Subcutaneous adipose tissue (tissue), 4 donors: ENCODE data around the gene CHD9. TPM values are rescaled to one million over a fixed set of nuclear protein-coding genes. Genes with fewer than 3 reads are reported as not detected.

Experiments used
- total RNA-seq, 4 donors: library from RNA; depleted of rRNA; stranded (reverse); fragments of >200 nt; gene quantifications; one replicate each; pipeline ENCODE4 v1.1.0, GENCODE V29; 2016
- TF ChIP-seq, protein P1 (sequence below): fragments of 450-650 bp; IDR thresholded peaks from one replicate; pipeline ENCODE4 v1.5.1; 2016; ENCODE audit warnings: low read depth, mild to moderate bottlenecking, control low read depth, antibody characterized with exemption, moderate library complexity

Gene CHD9
- total RNA-seq, 4 donors from 2014 or later: 78.0 to 113 (median 101) TPM

- TF ChIP-seq, protein P1, sequence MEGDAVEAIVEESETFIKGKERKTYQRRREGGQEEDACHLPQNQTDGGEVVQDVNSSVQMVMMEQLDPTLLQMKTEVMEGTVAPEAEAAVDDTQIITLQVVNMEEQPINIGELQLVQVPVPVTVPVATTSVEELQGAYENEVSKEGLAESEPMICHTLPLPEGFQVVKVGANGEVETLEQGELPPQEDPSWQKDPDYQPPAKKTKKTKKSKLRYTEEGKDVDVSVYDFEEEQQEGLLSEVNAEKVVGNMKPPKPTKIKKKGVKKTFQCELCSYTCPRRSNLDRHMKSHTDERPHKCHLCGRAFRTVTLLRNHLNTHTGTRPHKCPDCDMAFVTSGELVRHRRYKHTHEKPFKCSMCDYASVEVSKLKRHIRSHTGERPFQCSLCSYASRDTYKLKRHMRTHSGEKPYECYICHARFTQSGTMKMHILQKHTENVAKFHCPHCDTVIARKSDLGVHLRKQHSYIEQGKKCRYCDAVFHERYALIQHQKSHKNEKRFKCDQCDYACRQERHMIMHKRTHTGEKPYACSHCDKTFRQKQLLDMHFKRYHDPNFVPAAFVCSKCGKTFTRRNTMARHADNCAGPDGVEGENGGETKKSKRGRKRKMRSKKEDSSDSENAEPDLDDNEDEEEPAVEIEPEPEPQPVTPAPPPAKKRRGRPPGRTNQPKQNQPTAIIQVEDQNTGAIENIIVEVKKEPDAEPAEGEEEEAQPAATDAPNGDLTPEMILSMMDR: no peak
Measured at GRCh38 chr16:53055541-53056391, 975 bp downstream of the CHD9 start.

DNA sequence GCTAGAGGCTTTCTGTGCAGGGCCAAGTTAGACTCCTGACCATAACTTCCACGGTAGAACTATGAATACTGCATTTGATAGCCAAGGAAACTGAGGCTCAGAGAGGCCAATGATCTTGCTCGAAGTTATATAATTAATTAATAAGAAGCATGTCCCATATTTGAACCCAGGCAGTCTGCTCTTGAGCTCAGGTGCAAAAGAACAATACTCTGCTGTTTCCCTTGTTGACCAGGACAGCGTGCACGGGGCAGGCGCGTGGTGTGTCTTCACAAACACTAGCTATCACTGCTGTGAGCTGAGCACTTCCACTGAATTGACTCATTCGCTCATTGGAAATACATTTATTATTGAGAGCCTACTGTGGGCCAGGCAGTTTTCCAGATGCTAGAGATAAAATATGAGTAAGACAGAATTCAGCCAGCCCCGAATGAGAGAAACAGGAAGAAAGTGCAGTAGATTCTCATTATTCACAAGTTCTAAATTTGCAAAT, 1.6 kb downstream of the CHD9 start:
- TF ChIP-seq, protein P1: no peak

- TF ChIP-seq, protein P1: no peak
Measured at GRCh38 chr16:53057658-53058057, 2.9 kb downstream of the CHD9 start.

GRCh38 chr16:53058441-53058840, 3.6 kb downstream of the CHD9 start:
- TF ChIP-seq, protein P1: no peak

DNA sequence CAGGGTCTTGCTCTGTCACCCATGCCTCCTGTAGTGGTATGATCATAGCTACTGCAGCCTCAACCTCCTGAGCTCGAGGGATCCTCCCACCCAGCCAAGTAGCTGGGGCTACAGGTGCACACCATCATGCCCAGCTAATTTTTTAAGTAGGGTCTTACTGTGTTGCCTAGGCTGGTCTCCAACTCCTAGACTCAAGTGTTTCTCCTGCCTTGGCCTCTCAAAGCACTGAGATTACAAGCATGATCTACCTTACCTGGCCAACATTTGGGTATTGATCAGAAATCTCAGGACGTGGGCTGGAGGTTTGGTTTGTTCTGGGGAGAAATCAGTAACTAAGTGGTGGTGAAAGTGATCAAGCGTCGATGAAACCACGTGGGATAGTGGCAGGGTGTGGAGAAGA, 4.1 kb downstream of the CHD9 start:
- TF ChIP-seq, protein P1: no peak

DNA sequence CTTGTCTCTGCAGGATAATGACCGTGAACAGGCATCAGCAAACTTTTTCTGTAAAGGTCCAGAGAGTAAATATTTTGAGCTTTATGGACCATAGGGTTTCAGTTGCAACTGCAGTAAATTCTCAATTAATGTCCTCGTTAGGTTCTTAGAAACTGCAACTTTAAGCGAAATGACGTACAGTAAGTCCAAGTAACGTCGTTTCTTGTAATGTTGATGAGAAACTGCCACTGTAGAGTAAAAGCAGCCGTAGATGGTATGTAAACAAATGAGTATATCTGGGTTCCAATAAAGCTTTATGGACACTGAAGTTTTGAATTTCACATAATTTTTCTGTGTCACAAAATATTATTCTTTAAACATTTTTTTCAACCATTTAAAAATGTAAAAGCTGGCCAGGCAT, 4.9 kb downstream of the CHD9 start:
- TF ChIP-seq, protein P1: no peak

GRCh38 chr16:53061256-53061655, 6.5 kb downstream of the CHD9 start:
- TF ChIP-seq, protein P1: no peak
